Panc1 (cell line): ENCODE results near the gene PLXNA2. TPM values are rescaled to one million over a fixed set of nuclear protein-coding genes. Genes with fewer than 3 reads are reported as not detected.

Source experiments
- ATAC-seq: fragments of 200-7000 bp; cut with Tn5 transposase; 2 replicates; pipeline ENCODE4 v1.9.1; 2020; ENCODE audit warnings: mild to moderate bottlenecking, moderate library complexity
- BruUV-seq: library from RNA; stranded (reverse); fragments of 400-500 nt; replicated peaks from 2 replicates; lab custom pipeline; 2021; lab: Mats Ljungman, UMichigan
- CTCF ChIA-PET: fragments of 300-600 bp; sonication (Branson Sonifier 250); formaldehyde crosslinking; loops from one replicate; lab custom pipeline; 2022; ENCODE audit warnings: antibody characterized with exemption; lab: Charles Lee
- POLR2A ChIA-PET: fragments of 300-600 bp; sonication (Branson Sonifier 250); formaldehyde crosslinking; loops from one replicate; lab custom pipeline; 2022; ENCODE audit warnings: antibody characterized with exemption; lab: Charles Lee
- DNase-seq: peaks from one replicate; pipeline ENCODE4 v3.0.0-alpha.2; 2010; ENCODE audit warnings: low read depth, low spot score
- H3K27ac ChIP-seq: 2 replicates; pipeline ENCODE4 v1.5.1; 2011; ENCODE audit warnings: mild to moderate bottlenecking, low read length, inconsistent platforms
- H3K27me3 ChIP-seq: fragments of 200-500 bp; sonication (Bioruptor generic); 2 replicates; pipeline ENCODE4 v1.6.0; 2014; ENCODE audit warnings: low read length, inconsistent platforms; ENCODE audit not compliant: control insufficient read depth, insufficient read depth
- H3K36me3 ChIP-seq: fragments of 200-500 bp; sonication (Bioruptor generic); 2 replicates; pipeline ENCODE4 v1.5.1; 2014; ENCODE audit warnings: inconsistent platforms, mild to moderate bottlenecking, low read length, moderate library complexity; ENCODE audit not compliant: control insufficient read depth, insufficient read depth
- H3K4me1 ChIP-seq: 2 replicates; pipeline ENCODE4 v1.5.1; 2011; ENCODE audit warnings: inconsistent platforms, mild to moderate bottlenecking, low read length, moderate library complexity; ENCODE audit not compliant: control insufficient read depth, insufficient read depth
- H3K4me3 ChIP-seq, 2 experiments: 2 replicates each; pipeline ENCODE4 v1.5.1; 2011 to 2012; ENCODE audit warnings: low read depth in 2 of 2, low read length in 2 of 2, mild to moderate bottlenecking in 2 of 2, inconsistent platforms in 1 of 2, moderate library complexity in 1 of 2
- H3K9me3 ChIP-seq: fragments of 200-500 bp; sonication (Bioruptor generic); 2 replicates; pipeline ENCODE4 v1.5.1; 2014; ENCODE audit warnings: low read depth, mild to moderate bottlenecking, inconsistent platforms, low read length, moderate library complexity; ENCODE audit not compliant: control insufficient read depth, insufficient read depth
- POLR2AphosphoS5 ChIP-seq: IDR thresholded peaks from 2 replicates; pipeline ENCODE4 v1.6.1; 2012; ENCODE audit warnings: mild to moderate bottlenecking, low read depth, low read length, moderate library complexity
- SIN3A ChIP-seq: IDR thresholded peaks from 2 replicates; pipeline ENCODE4 v1.6.1; 2012; ENCODE audit warnings: low read depth, mild to moderate bottlenecking, low read length, moderate library complexity, borderline replicate concordance; ENCODE audit not compliant: insufficient read depth
- TCF7L2 ChIP-seq: IDR thresholded peaks from 2 replicates; pipeline ENCODE4 v1.6.1; 2011; ENCODE audit warnings: mild to moderate bottlenecking, low read depth, low read length, inconsistent platforms
- in situ Hi-C: cut with HindIII; loops from 2 replicates; pipeline ENCODE4 v1.10.0; 2016; ENCODE audit warnings: low sequenced_read_pairs, low pct_unique_long_range_greater_than_20kb
- intact Hi-C: fragments of 100-400 bp; cut with micrococcal nuclease; formaldehyde crosslinking; loops from one replicate; pipeline ENCODE4 v1.10.0; 2022; ENCODE audit not compliant: unreplicated experiment
- total RNA-seq: library from RNA; stranded (reverse); gene quantifications from one replicate; pipeline ENCODE4 v1.2.1, GENCODE V29; 2021; ENCODE audit not compliant: unreplicated experiment
- TF ChIP-seq, protein P1 (sequence below), 2 experiments: IDR thresholded peaks; 2 replicates each; pipeline ENCODE4 v1.6.1; 2011 to 2012; ENCODE audit warnings: low read depth in 2 of 2, control low read depth in 1 of 2, low read length in 1 of 2, mild to moderate bottlenecking in 1 of 2, moderate library complexity in 1 of 2; ENCODE audit not compliant: insufficient read depth in 1 of 2
- TF ChIP-seq, protein P2 (sequence below): fragments of 450-650 bp; IDR thresholded peaks from 2 replicates; pipeline ENCODE4 v1.5.1; 2017; ENCODE audit warnings: mild to moderate bottlenecking

The PLXNA2 gene
- total RNA-seq, 1 experiment from 2014 or later: 0.98 TPM

DNA sequence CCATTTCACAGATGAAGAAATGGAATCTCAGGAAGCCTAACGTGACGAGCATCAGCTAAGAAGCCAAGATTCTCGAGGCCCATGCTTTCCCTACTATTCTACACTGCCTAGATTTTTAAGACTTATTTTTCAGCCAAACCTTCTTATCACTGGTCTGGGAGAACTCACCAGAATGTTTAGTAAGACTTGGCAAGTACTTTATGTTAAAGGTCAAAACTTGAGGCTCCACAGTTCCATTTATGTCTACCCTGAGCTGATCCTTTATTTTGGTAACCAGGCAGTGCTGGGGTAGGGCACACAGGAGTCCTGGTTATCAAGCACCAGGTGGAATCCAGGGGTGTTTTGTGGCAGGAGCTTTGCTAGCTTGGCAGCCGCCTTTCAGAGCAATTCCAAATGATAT is 16.8 kb downstream of the PLXNA2 start:
- BruUV-seq: no TSS peak
- intact Hi-C loops (no loop called here), in situ Hi-C loops (no loop called here)
- no peak for DNase-seq
- Histone ChIP-seq H3K36me3 (no peaks in the 10 kb centered on the region), H3K4me3 (no peak overlapping the region), H3K27me3 (peaks cover 2% of the 10 kb centered on the region; the same call in 1 of the 2 replicates), H3K4me1 (no peaks in the 10 kb centered on the region), H3K9me3 (no peaks in the 10 kb centered on the region), H3K27ac (no peak overlapping the region)
- POLR2A ChIA-PET: no interaction called here
- no peak for ATAC-seq
- TF ChIP-seq, protein P1, sequence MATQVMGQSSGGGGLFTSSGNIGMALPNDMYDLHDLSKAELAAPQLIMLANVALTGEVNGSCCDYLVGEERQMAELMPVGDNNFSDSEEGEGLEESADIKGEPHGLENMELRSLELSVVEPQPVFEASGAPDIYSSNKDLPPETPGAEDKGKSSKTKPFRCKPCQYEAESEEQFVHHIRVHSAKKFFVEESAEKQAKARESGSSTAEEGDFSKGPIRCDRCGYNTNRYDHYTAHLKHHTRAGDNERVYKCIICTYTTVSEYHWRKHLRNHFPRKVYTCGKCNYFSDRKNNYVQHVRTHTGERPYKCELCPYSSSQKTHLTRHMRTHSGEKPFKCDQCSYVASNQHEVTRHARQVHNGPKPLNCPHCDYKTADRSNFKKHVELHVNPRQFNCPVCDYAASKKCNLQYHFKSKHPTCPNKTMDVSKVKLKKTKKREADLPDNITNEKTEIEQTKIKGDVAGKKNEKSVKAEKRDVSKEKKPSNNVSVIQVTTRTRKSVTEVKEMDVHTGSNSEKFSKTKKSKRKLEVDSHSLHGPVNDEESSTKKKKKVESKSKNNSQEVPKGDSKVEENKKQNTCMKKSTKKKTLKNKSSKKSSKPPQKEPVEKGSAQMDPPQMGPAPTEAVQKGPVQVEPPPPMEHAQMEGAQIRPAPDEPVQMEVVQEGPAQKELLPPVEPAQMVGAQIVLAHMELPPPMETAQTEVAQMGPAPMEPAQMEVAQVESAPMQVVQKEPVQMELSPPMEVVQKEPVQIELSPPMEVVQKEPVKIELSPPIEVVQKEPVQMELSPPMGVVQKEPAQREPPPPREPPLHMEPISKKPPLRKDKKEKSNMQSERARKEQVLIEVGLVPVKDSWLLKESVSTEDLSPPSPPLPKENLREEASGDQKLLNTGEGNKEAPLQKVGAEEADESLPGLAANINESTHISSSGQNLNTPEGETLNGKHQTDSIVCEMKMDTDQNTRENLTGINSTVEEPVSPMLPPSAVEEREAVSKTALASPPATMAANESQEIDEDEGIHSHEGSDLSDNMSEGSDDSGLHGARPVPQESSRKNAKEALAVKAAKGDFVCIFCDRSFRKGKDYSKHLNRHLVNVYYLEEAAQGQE (IDR thresholded peaks at IDR 0.05; ENCODE audit: insufficient read depth in 1 of 2, low read depth in 2 of 2, low read length in 1 of 2): no peak
- TF ChIP-seq SIN3A (no peak), POLR2AphosphoS5 (no peak), TCF7L2 (no peak)
- TF ChIP-seq, protein P2, sequence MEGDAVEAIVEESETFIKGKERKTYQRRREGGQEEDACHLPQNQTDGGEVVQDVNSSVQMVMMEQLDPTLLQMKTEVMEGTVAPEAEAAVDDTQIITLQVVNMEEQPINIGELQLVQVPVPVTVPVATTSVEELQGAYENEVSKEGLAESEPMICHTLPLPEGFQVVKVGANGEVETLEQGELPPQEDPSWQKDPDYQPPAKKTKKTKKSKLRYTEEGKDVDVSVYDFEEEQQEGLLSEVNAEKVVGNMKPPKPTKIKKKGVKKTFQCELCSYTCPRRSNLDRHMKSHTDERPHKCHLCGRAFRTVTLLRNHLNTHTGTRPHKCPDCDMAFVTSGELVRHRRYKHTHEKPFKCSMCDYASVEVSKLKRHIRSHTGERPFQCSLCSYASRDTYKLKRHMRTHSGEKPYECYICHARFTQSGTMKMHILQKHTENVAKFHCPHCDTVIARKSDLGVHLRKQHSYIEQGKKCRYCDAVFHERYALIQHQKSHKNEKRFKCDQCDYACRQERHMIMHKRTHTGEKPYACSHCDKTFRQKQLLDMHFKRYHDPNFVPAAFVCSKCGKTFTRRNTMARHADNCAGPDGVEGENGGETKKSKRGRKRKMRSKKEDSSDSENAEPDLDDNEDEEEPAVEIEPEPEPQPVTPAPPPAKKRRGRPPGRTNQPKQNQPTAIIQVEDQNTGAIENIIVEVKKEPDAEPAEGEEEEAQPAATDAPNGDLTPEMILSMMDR: no peak
- CTCF ChIA-PET: no interaction called here

DNA sequence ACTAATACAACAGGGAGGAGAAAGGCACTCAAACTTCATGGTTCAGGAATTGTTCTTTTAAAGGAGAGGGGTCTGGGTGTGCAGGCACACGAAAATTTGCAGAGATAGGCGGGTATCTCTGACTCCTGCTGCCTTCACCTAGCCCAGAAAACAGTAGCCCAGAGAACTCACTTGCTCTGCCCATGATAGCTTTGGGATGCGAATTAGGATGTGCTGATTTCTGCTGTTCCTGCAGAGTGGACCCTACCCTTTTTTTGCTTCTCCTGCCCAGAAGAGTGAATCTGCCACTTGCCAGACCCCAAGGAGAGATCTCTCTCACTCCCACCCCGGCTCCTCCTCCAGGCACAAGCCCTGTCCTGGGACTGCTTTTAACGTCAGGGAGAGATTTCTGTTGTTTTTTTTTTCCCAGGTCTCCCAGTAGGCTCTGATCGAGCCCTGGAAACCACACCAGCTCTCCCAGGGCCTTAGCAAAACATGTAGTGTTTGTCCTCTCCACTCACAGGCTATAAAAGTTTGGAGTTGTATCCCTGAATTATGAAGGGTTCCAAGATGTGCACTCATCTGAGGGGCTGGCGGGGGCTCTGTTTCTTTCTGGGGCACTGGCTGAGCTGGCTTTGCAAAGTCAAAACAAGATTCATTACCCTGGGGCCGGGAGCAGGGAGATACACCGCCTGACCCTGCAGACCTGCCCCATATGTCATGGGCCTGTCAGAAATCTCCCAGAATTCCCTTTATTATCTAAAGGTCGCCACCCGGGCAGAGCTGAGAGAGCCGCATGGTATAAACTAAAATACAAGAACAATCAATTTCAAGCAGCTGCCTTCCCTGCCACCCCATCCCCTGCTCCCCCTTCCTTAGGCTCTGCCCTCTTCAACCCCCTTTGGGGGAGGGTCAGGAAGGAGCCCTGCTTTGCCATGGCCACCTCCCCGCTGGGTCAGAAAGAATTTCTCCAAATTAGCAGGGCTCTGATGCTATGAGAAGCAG is 17.9 kb downstream of the PLXNA2 start:
- ChIA-PET POLR2A (no interaction called here), CTCF (interaction anchor here (0.7 kb wide), 1 partner anchor 1133 kb away, joined by 3 read pairs; no protein-coding TSS in a partner anchor)
- Histone ChIP-seq H3K4me1 (no peaks in the 10 kb centered on the region), H3K36me3 (no peaks in the 10 kb centered on the region), H3K27me3 (peaks cover 2% of the 10 kb centered on the region; the same call in 1 of the 2 replicates), H3K4me3 (no peak overlapping the region), H3K9me3 (no peaks in the 10 kb centered on the region), H3K27ac (no peak overlapping the region)
- DNase-seq (no peak), ATAC-seq (no peak)
- in situ Hi-C loops (no loop called here), intact Hi-C loops (no loop called here)
- BruUV-seq: no TSS peak
- TF ChIP-seq POLR2AphosphoS5 (no peak), TCF7L2 (no peak), SIN3A (no peak)
- TF ChIP-seq, protein P2: no peak
- TF ChIP-seq, protein P1 (IDR thresholded peaks at IDR 0.05; ENCODE audit: insufficient read depth in 1 of 2, low read depth in 2 of 2, low read length in 1 of 2): no peak
